K562 (cell line): ENCODE results near the gene HOXC5. TPM values are rescaled to one million over a fixed set of nuclear protein-coding genes. Genes with fewer than 3 reads are reported as not detected.
A peak's percentile ranks its signal among the peaks of the same experiment; 100 is the strongest.

ENCODE experiments used
- CBFB ChIP-seq: sonication (generic); formaldehyde crosslinking; IDR thresholded peaks from 2 replicates; pipeline ENCODE4 v1.4.0; 2020; ENCODE audit warnings: mild to moderate bottlenecking, missing genetic modification reagents
- ILK ChIP-seq: fragments of 450-650 bp; IDR thresholded peaks from 2 replicates; pipeline ENCODE4 v1.6.1; 2016; ENCODE audit warnings: missing genetic modification characterization, low read depth, mild to moderate bottlenecking, missing compliant biosample characterization, moderate library complexity, borderline replicate concordance
- MEF2A ChIP-seq: IDR thresholded peaks from 2 replicates; pipeline ENCODE4 v1.6.1; 2011; ENCODE audit warnings: low read depth, mild to moderate bottlenecking, low read length, moderate library complexity; ENCODE audit not compliant: control insufficient read depth
- NCOA4 ChIP-seq: fragments of 450-650 bp; IDR thresholded peaks from 2 replicates; pipeline ENCODE4 v1.6.1; 2018; ENCODE audit warnings: mild to moderate bottlenecking; ENCODE audit not compliant: partially characterized antibody
- ZNF766 ChIP-seq: fragments of 200-800 bp; sonication (Bioruptor generic); conservative IDR thresholded peaks from 2 replicates; pipeline ENCODE4 v1.6.1; 2016; ENCODE audit warnings: missing genetic modification characterization, missing compliant biosample characterization
- polyA plus RNA-seq, 8 experiments: library from polyadenylated mRNA; depleted of rRNA in 4 of 8; stranded (reverse) in 5 of 8; unstranded in 3 of 8; fragments of >200 nt; fragmentation: Nextera tagmentation in 2 of 8; fragmentation: Illumina TruSeq in 1 of 8; extraction: Ambion mirVana in 2 of 8; extraction: Trizol in 1 of 8; gene quantifications; 2 replicates each; pipeline versions ENCODE4 v1.2.1 to v1.2.3, GENCODE V29; 2011 to 2014; ENCODE audit warnings: inconsistent platforms in 1 of 8, missing spikeins in 1 of 8
- total RNA-seq, 7 experiments: library from RNA; depleted of rRNA in 6 of 7; stranded (reverse); fragments of >200 nt in 6 of 7; fragmentation: Illumina TruSeq in 2 of 7; extraction: Trizol in 2 of 7; gene quantifications; 2 replicates each; pipeline versions ENCODE4 v1.2.1 to v1.2.3, GENCODE V29; 2011 to 2021; ENCODE audit warnings: low replicate concordance in 1 of 7
- TF ChIP-seq, protein P1 (sequence below), 2 experiments: fragments of 450-650 bp; IDR thresholded peaks; 2 replicates each; pipeline ENCODE4 v1.6.1; 2016; ENCODE audit warnings: mild to moderate bottlenecking in 2 of 2, borderline replicate concordance in 1 of 2, low read depth in 1 of 2, moderate library complexity in 1 of 2
- TF ChIP-seq, protein P2 (sequence below): fragments of 450-650 bp; IDR thresholded peaks from 2 replicates; pipeline ENCODE4 v1.6.1; 2016; ENCODE audit warnings: borderline replicate concordance
- TF ChIP-seq, protein P3 (sequence below): fragments of 450-650 bp; formaldehyde crosslinking; IDR thresholded peaks from 2 replicates; pipeline ENCODE4 v1.4.0; 2020; ENCODE audit warnings: mild to moderate bottlenecking, moderate library complexity
- TF ChIP-seq, protein P4 (sequence below), 2 experiments: fragments of 150-350 bp in 1 of 2; IDR thresholded peaks; 2 replicates each; pipeline ENCODE4 v1.6.1; 2012 to 2016; ENCODE audit warnings: low read depth in 2 of 2, low read length in 2 of 2, mild to moderate bottlenecking in 1 of 2, moderate library complexity in 1 of 2

Gene HOXC5
- total and polyA plus RNA-seq, 9 of the 15 experiments (the other 6 are each of a cell fraction or from before 2014, with no cell fraction given) = 0.10 to 0.44 (median 0.18) TPM; not detected in 4

DNA sequence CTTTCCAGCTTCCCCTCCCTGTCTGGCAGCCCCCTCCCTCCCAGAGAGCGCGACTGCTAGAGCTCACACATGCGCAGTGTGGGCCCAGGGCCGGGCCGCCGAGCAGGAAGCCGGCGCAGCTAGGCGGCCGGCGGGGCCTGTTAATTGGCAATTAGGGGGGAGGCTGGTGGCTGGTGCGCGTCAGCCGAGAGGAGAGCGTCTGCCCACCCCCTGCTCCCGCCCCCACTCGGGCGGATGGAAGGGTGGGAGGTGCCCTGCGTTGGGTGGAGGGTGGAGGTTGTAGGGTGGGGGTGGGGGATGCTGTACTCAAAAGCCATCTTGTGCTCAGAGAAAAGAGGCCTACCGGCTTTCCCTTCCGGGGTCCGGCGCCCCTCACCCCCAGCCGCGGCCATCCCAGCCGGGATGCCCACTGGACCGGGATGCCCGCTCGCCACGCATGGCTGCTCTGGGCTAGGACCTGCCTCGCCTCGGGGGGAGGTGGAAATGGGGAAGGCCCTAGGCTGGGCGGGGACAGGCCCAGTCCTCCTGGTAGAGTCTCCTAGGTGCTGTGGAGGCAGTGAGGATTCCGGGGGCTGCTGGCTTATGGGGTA, 14.9 kb upstream of the HOXC5 start (continued):
- TF ChIP-seq, protein P1, sequence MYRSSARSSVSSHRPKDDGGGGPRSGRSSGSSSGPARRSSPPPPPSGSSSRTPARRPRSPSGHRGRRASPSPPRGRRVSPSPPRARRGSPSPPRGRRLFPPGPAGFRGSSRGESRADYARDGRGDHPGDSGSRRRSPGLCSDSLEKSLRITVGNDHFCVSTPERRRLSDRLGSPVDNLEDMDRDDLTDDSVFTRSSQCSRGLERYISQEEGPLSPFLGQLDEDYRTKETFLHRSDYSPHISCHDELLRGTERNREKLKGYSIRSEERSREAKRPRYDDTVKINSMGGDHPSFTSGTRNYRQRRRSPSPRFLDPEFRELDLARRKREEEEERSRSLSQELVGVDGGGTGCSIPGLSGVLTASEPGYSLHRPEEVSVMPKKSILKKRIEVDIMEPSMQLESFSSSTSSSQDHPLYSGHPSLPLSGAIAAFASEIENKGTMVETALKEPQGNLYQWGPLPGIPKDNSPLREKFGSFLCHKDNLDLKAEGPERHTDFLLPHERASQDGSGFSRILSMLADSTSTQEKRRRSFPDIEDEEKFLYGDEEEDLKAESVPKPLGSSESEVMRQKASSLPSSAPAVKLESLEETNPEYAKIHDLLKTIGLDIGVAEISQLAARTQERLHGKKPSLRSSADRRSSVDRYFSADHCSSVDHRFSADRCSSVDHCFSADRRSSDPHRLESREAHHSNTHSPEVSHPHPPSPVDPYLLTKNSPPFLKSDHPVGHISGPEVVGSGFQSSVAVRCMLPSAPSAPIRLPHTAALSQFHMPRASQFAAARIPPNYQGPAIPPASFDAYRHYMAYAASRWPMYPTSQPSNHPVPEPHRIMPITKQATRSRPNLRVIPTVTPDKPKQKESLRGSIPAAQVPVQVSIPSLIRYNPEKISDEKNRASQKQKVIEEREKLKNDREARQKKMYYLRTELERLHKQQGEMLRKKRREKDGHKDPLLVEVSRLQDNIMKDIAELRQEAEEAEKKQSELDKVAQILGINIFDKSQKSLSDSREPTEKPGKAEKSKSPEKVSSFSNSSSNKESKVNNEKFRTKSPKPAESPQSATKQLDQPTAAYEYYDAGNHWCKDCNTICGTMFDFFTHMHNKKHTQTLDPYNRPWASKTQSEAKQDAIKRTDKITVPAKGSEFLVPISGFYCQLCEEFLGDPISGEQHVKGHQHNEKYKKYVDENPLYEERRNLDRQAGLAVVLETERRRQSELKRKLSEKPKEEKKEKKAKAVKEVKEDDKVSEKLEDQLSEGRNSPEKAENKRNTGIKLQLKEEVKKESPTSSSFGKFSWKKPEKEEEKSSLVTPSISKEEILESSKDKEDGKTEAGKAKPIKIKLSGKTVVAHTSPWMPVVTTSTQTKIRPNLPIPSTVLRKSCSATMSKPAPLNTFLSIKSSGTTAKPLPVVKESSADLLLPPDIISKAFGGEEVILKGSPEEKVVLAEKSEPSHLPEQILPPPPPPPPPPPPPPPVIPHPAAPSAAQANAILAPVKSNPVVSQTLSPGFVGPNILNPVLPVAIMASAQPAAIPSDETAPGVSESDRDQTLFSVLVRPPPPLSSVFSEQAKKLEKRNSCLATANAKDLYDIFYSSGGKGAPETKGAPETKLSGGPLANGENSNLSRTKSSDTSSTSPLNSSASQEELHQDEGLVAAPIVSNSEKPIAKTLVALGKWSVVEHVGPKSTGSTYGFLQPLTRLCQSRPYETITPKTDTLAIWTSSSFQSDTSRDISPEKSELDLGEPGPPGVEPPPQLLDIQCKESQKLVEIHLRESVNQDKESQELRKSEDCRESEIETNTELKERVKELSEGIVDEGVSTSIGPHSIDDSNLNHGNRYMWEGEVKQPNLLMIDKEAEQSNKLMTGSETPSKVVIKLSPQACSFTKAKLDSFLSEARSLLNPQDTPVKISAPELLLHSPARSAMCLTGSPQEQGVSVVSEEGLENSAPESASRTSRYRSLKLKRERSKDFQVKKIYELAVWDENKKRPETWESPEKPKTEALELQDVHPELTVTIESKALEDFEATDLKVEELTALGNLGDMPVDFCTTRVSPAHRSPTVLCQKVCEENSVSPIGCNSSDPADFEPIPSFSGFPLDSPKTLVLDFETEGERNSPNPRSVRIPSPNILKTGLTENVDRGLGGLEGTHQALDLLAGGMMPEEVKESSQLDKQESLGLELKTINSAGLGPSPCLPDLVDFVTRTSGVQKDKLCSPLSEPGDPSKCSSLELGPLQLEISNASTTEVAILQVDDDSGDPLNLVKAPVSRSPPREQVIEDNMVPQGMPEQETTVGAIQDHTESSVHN (IDR thresholded peaks at IDR 0.05; ENCODE audit: borderline replicate concordance in 1 of 2, low read depth in 1 of 2) = no peak
- TF ChIP-seq CBFB (CRISPR knock-in tag) = no peak
- TF ChIP-seq, protein P2, sequence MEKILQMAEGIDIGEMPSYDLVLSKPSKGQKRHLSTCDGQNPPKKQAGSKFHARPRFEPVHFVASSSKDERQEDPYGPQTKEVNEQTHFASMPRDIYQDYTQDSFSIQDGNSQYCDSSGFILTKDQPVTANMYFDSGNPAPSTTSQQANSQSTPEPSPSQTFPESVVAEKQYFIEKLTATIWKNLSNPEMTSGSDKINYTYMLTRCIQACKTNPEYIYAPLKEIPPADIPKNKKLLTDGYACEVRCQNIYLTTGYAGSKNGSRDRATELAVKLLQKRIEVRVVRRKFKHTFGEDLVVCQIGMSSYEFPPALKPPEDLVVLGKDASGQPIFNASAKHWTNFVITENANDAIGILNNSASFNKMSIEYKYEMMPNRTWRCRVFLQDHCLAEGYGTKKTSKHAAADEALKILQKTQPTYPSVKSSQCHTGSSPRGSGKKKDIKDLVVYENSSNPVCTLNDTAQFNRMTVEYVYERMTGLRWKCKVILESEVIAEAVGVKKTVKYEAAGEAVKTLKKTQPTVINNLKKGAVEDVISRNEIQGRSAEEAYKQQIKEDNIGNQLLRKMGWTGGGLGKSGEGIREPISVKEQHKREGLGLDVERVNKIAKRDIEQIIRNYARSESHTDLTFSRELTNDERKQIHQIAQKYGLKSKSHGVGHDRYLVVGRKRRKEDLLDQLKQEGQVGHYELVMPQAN = 0 out of 2 replicates have a peak, but pooled peaks have one; percentile 25
- TF ChIP-seq ILK (tag) = no peak
- TF ChIP-seq ZNF766 (CRISPR knock-in tag) = no peak
- TF ChIP-seq MEF2A = no peak
- TF ChIP-seq, protein P3, sequence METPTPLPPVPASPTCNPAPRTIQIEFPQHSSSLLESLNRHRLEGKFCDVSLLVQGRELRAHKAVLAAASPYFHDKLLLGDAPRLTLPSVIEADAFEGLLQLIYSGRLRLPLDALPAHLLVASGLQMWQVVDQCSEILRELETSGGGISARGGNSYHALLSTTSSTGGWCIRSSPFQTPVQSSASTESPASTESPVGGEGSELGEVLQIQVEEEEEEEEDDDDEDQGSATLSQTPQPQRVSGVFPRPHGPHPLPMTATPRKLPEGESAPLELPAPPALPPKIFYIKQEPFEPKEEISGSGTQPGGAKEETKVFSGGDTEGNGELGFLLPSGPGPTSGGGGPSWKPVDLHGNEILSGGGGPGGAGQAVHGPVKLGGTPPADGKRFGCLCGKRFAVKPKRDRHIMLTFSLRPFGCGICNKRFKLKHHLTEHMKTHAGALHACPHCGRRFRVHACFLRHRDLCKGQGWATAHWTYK (CRISPR knock-in tag) = peak; percentile 66; the same call in 1 of the 2 replicates
- TF ChIP-seq, protein P4, sequence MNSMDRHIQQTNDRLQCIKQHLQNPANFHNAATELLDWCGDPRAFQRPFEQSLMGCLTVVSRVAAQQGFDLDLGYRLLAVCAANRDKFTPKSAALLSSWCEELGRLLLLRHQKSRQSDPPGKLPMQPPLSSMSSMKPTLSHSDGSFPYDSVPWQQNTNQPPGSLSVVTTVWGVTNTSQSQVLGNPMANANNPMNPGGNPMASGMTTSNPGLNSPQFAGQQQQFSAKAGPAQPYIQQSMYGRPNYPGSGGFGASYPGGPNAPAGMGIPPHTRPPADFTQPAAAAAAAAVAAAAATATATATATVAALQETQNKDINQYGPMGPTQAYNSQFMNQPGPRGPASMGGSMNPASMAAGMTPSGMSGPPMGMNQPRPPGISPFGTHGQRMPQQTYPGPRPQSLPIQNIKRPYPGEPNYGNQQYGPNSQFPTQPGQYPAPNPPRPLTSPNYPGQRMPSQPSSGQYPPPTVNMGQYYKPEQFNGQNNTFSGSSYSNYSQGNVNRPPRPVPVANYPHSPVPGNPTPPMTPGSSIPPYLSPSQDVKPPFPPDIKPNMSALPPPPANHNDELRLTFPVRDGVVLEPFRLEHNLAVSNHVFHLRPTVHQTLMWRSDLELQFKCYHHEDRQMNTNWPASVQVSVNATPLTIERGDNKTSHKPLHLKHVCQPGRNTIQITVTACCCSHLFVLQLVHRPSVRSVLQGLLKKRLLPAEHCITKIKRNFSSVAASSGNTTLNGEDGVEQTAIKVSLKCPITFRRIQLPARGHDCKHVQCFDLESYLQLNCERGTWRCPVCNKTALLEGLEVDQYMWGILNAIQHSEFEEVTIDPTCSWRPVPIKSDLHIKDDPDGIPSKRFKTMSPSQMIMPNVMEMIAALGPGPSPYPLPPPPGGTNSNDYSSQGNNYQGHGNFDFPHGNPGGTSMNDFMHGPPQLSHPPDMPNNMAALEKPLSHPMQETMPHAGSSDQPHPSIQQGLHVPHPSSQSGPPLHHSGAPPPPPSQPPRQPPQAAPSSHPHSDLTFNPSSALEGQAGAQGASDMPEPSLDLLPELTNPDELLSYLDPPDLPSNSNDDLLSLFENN (IDR thresholded peaks at IDR 0.05; ENCODE audit: low read depth in 2 of 2, low read length in 2 of 2) = no peak
- no peak for TF ChIP-seq NCOA4
